GM21717 (cell line): ENCODE data around the gene AMBRA1.

Experiments
- ATAC-seq: cut with Tn5 transposase; IDR thresholded peaks from one replicate; pipeline ENCODE4 v1.9.1; 2021; ENCODE audit warnings: mild to moderate bottlenecking, moderate library complexity; ENCODE audit not compliant: unreplicated experiment

AMBRA1 gene

GRCh38 chr11:46475926-46476545, 117.8 kb downstream of the AMBRA1 start:
- ATAC-seq = no peak

- ATAC-seq = no peak
Observed at GRCh38 chr11:46475051-46475925, 118.5 kb downstream of the AMBRA1 start.

GRCh38 chr11:46472662-46472994, 121.2 kb downstream of the AMBRA1 start:
- no peak for ATAC-seq

GRCh38 chr11:46471943-46472661, 121.7 kb downstream of the AMBRA1 start:
- no peak for ATAC-seq

- no peak for ATAC-seq
Observed at GRCh38 chr11:46469926-46470325, 123.9 kb downstream of the AMBRA1 start.

- no peak for ATAC-seq
Observed at GRCh38 chr11:46465683-46466082, 128.1 kb downstream of the AMBRA1 start.

- ATAC-seq = no peak
Observed at GRCh38 chr11:46463701-46464421, 130.0 kb downstream of the AMBRA1 start.

- no peak for ATAC-seq
Observed at GRCh38 chr11:46461461-46461927, 132.3 kb downstream of the AMBRA1 start.

GRCh38 chr11:46458491-46458890, 135.3 kb downstream of the AMBRA1 start:
- ATAC-seq = no peak

- no peak for ATAC-seq
Observed at GRCh38 chr11:46457659-46458424, 136.0 kb downstream of the AMBRA1 start.

- ATAC-seq = no peak
Observed at GRCh38 chr11:46457021-46457420, 136.8 kb downstream of the AMBRA1 start.

GRCh38 chr11:46456269-46457001, 137.4 kb downstream of the AMBRA1 start:
- no peak for ATAC-seq

- no peak for ATAC-seq
Observed at GRCh38 chr11:46455834-46456233, 138.0 kb downstream of the AMBRA1 start.

- no peak for ATAC-seq
Observed at GRCh38 chr11:46452918-46453517, 140.8 kb downstream of the AMBRA1 start.

- ATAC-seq = no peak
Observed at GRCh38 chr11:46451759-46452158, 142.1 kb downstream of the AMBRA1 start.

- no peak for ATAC-seq
Observed at GRCh38 chr11:46450846-46451477, 142.9 kb downstream of the AMBRA1 start.

- no peak for ATAC-seq
Observed at GRCh38 chr11:46447544-46447943, 146.3 kb downstream of the AMBRA1 start.

- ATAC-seq = no peak
Observed at GRCh38 chr11:46445920-46446771, 147.7 kb downstream of the AMBRA1 start.
